LHCN-M2 (cell line): Measurements from ENCODE around the gene ARHGEF2. TPM values are rescaled to one million over a fixed set of nuclear protein-coding genes. Genes with fewer than 3 reads are reported as not detected.

Source experiments
- DNase-seq: peaks from one replicate; pipeline ENCODE4 v3.0.0-alpha.2; 2012; ENCODE audit warnings: low read depth
- total RNA-seq: library from RNA; depleted of rRNA; stranded (reverse); fragments of >200 nt; gene quantifications from 2 replicates; pipeline ENCODE4 v1.2.3, GENCODE V29; 2014; rRNA removed

The ARHGEF2 gene
- total RNA-seq, 1 experiment from 2014 or later = 262 TPM

GRCh38 chr1:155912056-155912536 lies 66.3 kb downstream of the ARHGEF2 start:
- no peak for DNase-seq

GRCh38 chr1:155911156-155912055 lies 66.9 kb downstream of the ARHGEF2 start, which contains the start of gene RIT1:
Gene RIT1, minus strand, starts transcription at chr1:155911349. Its CDS starts 588 bp downstream, at chr1:155910761.
- peak; percentile 76 for DNase-seq

- peak; percentile 45 for DNase-seq
Observed at GRCh38 chr1:155910621-155911121, 67.7 kb downstream of the ARHGEF2 start.

GRCh38 chr1:155909894-155910293 lies 68.5 kb downstream of the ARHGEF2 start:
- DNase-seq = peak; percentile 34

- no peak for DNase-seq
Observed at GRCh38 chr1:155904261-155904660, 74.1 kb downstream of the ARHGEF2 start.

- DNase-seq = no peak
Observed at GRCh38 chr1:155900161-155900560, 78.2 kb downstream of the ARHGEF2 start.

DNA sequence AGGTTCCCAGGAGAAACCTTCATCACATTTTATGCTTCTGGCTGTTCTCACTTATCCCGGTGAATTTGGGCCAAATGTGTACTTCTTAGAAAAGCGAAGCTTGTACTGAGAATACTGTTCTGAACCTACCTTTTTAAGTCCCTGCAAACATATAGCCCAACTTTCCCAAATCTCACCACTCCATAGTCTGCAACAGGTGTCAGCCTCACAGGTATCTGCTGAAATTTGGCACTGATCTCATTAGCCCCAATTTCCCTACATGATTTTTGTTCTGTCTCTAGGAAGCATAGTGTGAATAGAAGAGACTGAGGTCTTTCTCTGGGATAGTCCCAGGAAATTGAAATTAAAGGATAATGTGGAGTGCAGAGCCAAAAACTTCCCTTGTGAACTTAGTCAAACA lies 78.7 kb downstream of the ARHGEF2 start:
- DNase-seq = no peak

GRCh38 chr1:155898888-155899287 lies 79.5 kb downstream of the ARHGEF2 start:
- DNase-seq = no peak

DNA sequence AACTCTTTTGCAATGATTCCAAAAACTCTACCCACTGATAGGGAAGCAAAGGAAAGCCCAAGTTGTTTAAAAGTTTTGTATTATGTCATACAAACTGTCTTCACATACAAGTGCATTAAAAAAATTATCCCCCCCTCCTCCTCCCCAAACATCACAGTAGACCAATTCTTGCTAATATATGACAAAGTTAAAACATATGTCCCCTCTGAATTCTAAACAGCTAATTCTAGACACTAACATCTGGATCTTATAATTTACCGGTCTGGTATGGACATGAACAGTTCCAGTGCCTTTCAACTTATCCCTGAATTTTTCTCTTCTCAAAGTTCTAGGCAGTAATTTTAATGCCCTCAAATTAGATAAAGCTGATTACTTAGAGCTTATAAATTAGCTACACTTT lies 80.6 kb downstream of the ARHGEF2 start:
- no peak for DNase-seq

Other genes with a start within 250 kb of the ARHGEF2 start
- gene GON4L, start 121.3 kb downstream of the ARHGEF2 start, total RNA-seq = 20.5 and 21.1 TPM in 2 replicates
- gene SYT11, start 119.0 kb downstream of the ARHGEF2 start, total RNA-seq = 14.5 and 17.4 TPM in 2 replicates
- 23.1 and 32.9 TPM in 2 replicates for gene RIT1, start 67.2 kb downstream of the ARHGEF2 start, total RNA-seq
- gene KHDC4, start 44.1 kb downstream of the ARHGEF2 start, total RNA-seq = 29.6 and 30.3 TPM in 2 replicates
- gene RXFP4, start 36.9 kb downstream of the ARHGEF2 start, total RNA-seq = not detected in 2 replicates
- 229 and 351 TPM in 2 replicates for gene SSR2, start 42.4 kb upstream of the ARHGEF2 start, total RNA-seq
- 34.1 and 37.7 TPM in 2 replicates for gene UBQLN4, start 75.3 kb upstream of the ARHGEF2 start, total RNA-seq
- 67.3 and 70.9 TPM in 2 replicates for gene LAMTOR2, start 76.2 kb upstream of the ARHGEF2 start, total RNA-seq
- not detected in 2 replicates for gene RAB25, start 82.6 kb upstream of the ARHGEF2 start, total RNA-seq
- 4.9 and 5.8 TPM in 2 replicates for gene MEX3A, start 103.9 kb upstream of the ARHGEF2 start, total RNA-seq
- 1,371 and 1,475 TPM in 2 replicates for gene LMNA, start 136.2 kb upstream of the ARHGEF2 start, total RNA-seq
- 0.40 and 0.64 TPM in 2 replicates for gene SEMA4A, start 175.0 kb upstream of the ARHGEF2 start, total RNA-seq
- 11.2 and 15.6 TPM in 2 replicates for gene SLC25A44, start 215.6 kb upstream of the ARHGEF2 start, total RNA-seq
- 67.2 and 70.1 TPM in 2 replicates for gene PMF1, start 234.5 kb upstream of the ARHGEF2 start, total RNA-seq